Epidermal melanocyte (primary cell): Measurements from ENCODE around the gene LYSET.
"Not testable (repeated sequence)": the region's sequence is repeated elsewhere in the genome, so short reads cannot be mapped to it uniquely, and the experiment has no call there.

Source experiments
- DNase-seq: peaks from one replicate; pipeline ENCODE4 v3.0.0; 2011; ENCODE audit warnings: low spot score; ENCODE audit not compliant: insufficient read length

The LYSET gene

GRCh38 chr14:93184391-93185348 is at the start of gene LYSET, which contains the start of gene MOAP1:
Gene LYSET (plus strand): TSS chr14:93185317. CDS start chr14:93185406, 89 bp downstream.
Gene MOAP1 (minus strand): TSS chr14:93184897. CDS start chr14:93184242, 655 bp downstream.
- peak; percentile 59 for DNase-seq

- DNase-seq: no peak
Measured at GRCh38 chr14:93135399-93135798, 49.7 kb upstream of the LYSET start.

- no peak for DNase-seq
Measured at GRCh38 chr14:93136009-93136408, 49.1 kb upstream of the LYSET start.

DNA sequence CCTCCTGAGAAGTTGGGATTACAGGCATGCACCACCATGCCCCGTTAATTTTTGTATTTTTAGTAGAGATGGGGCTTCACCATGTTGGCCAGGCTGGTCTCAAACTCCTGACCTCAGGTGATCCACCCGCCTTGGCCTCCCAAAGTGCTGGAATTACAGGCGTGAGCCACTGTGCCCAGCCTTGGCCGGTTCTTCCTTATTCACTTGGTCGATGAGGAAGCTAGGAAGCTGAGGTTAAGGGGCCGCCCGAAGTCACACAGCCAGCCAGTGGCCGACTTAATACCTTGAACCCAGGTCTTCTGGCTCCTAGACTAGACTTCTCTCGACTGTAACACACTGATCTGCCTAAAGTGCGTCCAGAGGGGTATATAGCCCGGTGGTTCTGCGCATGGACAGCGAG is 48.6 kb upstream of the LYSET start:
- DNase-seq: not testable (repeated sequence)

DNA sequence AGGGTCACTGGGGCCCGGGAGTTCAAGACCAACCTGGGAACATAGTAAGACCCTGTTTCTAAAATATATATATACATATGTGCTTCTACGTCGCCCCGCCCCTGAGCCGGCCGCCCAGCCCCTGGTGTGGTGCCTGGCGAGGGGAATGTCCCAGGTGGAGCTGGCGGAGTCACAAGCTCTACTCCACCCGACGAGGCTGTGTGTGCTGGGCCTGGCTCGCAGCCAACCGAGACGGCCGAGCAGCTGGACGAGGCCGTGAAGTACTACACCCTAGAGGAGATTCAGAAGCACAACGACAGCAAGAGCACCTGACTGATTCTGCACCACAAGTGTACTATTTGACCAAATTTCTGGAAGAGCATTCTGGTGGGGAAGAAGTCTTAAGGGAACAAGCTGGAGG is 47.3 kb upstream of the LYSET start:
- no peak for DNase-seq

DNA sequence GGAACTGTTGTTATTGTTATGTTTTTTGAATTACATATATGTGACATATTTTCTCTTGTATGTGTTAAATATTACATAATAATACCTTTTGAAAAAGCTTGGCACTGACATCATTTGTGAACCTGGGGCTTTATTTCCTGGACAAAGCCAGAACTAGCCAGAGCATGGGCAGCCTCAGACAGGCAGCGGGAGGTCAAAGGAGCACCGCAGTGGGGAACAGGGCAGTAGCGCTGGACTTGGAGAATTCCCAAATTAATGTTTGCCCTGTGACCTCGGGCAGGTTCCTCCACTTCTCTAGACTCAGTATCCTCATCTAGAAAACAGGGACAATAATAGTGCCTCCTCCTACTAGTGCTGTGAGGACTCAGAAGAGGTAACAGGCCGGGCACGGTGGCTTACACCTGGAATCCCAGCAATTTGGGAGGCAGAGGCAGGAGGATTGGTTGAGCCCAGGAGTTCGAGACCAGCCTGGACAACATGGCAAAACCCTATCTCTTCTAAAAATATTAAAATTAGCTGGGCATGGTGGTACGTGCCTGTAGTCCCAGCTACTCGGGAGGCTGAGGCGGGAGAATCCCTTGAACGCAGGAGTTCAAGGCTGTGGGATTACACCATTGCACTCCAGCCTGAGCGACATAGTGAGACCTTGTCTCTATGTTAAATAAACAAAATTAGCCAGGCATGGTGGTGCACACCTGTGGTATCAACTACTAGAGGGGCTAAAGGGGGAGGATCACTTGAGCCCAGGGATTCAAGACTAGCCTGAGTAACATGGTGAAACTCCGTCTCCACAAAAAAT is 42.1 kb upstream of the LYSET start:
- no peak for DNase-seq

GRCh38 chr14:93146119-93146518 is 39.0 kb upstream of the LYSET start:
- no peak for DNase-seq

DNA sequence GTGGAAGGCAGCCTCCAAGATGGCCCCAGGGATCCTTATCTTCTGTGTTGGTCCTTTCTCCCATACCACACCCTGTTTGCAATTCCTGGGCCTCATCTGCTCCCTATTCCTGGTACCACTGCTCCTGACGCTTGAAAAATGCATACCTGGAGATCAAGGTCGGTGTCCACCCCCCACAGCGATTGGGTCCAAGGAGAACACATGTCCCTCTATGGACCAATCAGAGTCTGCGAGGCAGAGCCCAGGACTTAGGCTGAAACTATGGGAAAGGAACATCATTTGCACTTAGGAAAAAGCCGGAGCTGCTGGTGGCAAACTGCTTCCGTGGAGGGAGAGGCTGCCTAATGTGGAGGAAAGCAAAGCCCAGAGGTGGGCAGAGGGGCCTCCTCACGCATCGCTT is 36.1 kb upstream of the LYSET start:
- no peak for DNase-seq

DNA sequence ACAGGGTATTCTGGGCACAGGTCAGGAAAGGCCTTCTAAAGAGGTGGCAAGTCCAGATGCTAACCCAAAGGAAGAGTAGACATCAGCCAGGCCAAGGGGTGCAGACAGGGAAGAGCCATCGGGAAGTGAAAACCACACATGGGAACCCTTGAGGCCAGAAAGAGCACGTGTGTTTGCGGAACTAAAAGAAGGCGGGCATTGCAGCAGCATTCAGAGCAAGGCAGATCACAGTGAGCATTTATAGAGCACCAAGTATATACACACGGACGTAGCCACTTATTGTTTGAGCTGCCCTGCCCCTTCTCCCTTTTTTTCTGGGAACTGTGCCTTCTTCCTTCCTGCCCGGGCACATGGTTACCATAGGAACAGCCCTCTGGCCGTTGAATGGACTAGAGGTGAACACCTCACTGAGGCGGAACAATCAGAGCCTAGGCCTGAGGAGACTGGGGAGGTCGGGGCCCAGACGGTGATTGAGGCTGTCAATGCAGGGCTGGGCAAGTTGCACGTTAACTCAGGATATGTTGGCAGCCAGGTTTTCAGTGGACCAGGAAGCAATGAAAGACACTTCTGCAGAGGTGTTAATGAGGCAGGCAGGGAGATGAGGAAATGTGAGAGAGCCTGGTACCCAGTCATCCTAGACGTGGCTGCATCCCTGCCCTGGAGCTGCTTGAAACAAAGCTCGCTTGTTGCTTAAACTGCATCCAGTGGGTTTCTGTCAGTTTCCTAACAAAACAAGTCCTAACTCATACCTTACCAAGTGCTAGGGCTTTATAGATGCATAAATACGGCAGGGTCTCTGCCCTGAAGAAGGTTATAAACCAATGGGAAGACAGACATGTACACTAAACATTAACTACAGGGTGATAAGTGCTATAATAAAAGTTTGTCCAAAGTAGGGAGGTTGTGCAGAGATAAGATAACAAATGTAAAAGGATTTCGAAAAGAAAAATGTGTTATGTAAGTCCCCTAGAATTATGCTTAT is 34.6 kb upstream of the LYSET start:
- DNase-seq: no peak

DNA sequence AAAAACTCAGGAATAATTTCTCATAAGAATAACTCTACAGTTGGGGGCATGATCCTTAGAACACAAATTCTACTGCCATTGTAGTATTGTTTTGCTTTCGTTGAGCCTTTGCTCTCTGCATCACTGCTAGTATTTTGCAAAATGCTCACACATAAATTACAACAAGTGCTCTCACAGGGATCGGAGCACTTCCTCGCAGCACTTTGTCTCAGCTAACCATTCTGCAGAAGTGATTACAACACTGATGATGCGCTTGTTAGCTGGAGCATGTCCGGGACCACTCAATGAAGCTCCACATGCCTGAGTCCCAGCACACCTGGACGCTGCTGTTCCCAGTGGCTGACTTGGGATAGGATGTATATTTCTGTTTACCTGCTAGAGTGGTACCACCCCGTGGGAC is 32.0 kb upstream of the LYSET start:
- DNase-seq: no peak

DNA sequence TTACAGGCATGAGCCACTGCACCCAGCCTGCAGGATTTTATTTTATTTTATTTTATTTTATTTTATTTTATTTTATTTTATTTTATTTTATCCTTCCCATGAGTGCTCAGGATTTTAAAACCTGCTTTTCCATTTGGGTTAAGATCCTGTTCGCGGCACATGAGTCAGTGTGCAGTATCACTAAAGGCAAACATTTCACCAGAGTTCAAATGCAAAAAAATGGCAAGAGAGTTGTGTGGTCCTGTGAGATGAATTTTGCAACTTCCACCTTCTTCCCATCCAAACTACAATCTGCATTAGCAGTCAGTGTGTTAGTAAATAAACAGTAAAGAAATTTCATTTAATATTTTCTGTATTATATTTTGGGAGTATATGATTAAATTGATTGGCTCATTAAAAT is 29.4 kb upstream of the LYSET start:
- no peak for DNase-seq

DNA sequence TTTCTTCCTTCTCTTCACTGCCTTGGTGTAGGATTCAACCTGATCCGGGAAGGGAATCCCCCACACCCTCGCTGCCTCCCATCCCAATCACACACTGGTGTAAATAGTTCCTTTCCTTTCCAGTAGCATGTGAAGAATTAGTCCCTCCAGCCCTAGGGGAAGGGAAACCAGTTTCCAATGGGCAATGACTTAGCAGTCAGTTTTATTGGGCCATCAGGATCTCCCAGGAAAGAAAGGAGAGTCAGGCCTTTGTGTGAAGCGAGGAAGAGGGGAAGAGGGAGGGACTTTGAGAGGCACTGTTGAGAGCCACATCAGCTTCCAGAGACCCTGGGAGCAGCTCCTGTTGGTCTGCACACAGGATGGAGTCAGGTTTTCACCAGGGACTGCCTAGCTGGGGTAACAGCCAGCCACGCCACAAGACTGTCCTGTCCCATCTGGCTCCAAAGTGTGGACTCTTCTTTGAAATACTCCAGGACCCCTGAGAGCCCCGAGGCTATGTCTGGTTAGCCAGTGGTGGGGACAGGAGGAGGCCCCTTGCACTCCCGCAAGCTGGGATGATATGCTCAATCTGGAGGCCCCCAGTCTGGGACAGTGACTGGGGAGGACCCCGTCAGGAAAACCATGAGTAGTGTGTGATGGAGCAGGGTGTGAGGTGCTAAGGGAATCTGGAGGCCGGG is 28.3 kb upstream of the LYSET start:
- DNase-seq: no peak

DNA sequence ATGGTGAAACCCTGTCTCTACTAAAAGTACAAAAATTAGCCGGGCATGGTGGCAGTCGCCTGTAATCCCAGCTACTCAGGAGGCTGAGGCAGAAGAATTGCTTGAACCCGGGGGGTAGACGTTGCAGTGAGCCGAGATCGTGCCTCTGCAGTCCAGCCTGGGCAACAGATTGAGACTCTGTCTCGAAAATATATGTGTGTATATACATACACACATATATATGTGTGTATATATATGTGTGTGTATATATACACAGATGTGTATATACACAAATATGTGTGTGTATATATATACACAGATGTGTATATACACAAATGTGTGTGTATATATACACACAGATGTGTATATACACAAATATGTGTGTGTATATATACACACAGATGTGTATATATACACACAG is 26.8 kb upstream of the LYSET start:
- DNase-seq: not testable (repeated sequence)

GRCh38 chr14:93159625-93160352 is 25.3 kb upstream of the LYSET start:
- not testable (repeated sequence) for DNase-seq

DNA sequence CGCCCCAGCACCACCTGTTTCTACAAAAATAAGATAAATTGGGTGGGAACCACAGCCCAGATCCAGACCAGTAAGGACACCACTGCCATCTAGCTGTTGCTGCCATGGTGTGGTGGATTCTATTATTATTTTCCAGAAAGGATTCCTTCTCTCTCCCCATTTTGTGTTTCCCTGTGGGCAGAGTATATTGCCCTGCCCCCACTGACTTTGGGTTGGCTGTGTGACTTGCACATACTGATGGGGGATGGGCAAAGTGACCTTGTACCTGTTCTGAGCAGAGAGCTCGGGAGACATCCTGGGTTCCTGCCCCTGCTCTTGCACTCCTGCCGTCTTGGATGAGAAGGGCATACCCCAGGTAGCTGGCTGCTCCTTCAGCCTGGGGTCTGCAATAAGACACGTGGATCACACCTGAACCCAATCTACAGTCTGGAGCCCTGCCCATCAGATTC is 24.7 kb upstream of the LYSET start:
- DNase-seq: no peak

DNA sequence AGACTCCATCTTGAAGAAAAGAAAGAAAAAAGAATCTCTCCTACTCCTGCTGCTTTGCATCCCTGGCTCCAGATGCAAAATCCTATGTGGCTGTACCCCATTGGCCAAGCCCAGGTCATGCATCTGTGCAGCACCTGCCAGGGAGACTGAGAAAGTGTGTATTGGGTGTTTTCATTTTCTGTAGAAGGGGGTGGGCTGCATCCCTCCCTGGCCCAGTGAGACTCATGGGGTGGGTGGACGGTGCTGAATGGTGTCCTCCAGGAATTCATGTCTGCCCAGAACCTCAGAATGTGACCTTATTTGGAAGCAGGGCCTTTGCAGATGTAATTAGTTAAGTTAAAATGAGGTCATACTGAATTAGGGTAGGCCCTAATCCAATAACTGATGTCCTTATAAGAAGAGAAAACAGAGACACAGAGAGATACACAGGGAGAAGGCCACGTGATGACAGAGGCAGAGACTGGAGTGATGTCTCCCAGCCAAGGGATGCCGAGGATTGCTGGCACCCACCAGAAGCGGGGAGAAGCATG is 23.6 kb upstream of the LYSET start:
- no peak for DNase-seq

DNA sequence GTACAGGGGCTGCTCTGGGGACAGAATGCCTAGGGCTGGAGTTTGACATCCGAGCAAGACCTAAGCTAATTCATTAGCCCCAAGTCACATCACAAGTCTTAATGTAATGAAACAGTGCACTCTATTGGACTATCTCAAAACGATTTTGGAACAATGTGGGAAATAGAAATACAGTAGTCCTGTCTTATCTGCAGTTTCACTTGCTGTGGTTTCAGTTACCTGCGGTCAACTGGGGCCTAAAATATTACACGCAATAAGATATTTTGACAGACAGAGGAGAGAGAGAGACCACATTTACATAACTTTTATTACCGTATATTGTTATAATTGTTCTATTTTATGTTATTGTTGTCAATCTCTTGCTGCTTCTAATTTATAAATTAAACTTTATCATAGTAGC is 21.6 kb upstream of the LYSET start:
- DNase-seq: no peak

GRCh38 chr14:93165271-93166265 is 19.5 kb upstream of the LYSET start:
- not testable (repeated sequence) for DNase-seq
